Activated CD4-positive, alpha-beta T cell treated with anti-CD3 and anti-CD28 coated beads for 4 hours (primary cell): ENCODE measurements around the gene MTMR3.

Source experiments
- DNase-seq, 2 donors: peaks; one replicate each; pipeline ENCODE4 v3.0.0-alpha.2; 2020

MTMR3 gene

GRCh38 chr22:30005213-30005857 lies 122.4 kb downstream of the MTMR3 start:
- DNase-seq = peak; percentile 22 to 65

- no peak for DNase-seq
Observed at GRCh38 chr22:30007361-30007760, 124.4 kb downstream of the MTMR3 start.

GRCh38 chr22:30008401-30008800 lies 125.4 kb downstream of the MTMR3 start:
- DNase-seq = no peak

- no peak for DNase-seq
Observed at GRCh38 chr22:30009478-30009877, 126.5 kb downstream of the MTMR3 start.

- no peak for DNase-seq
Observed at GRCh38 chr22:30010789-30011405, 127.9 kb downstream of the MTMR3 start.

GRCh38 chr22:30013201-30013600 lies 130.2 kb downstream of the MTMR3 start:
- no peak for DNase-seq

GRCh38 chr22:30014244-30014643 lies 131.3 kb downstream of the MTMR3 start:
- no peak for DNase-seq

GRCh38 chr22:30015229-30015797 lies 132.3 kb downstream of the MTMR3 start:
- no peak for DNase-seq

- DNase-seq = no peak
Observed at GRCh38 chr22:30015846-30016245, 132.9 kb downstream of the MTMR3 start.

- no peak for DNase-seq
Observed at GRCh38 chr22:30016596-30016995, 133.6 kb downstream of the MTMR3 start.

GRCh38 chr22:30017375-30018223 lies 134.6 kb downstream of the MTMR3 start:
- DNase-seq = no peak

- no peak for DNase-seq
Observed at GRCh38 chr22:30020511-30020910, 137.5 kb downstream of the MTMR3 start.

GRCh38 chr22:30021338-30021737 lies 138.4 kb downstream of the MTMR3 start:
- no peak for DNase-seq

- no peak for DNase-seq
Observed at GRCh38 chr22:30021881-30022619, 139.1 kb downstream of the MTMR3 start.

GRCh38 chr22:30023099-30023660 lies 140.2 kb downstream of the MTMR3 start:
- no peak for DNase-seq

- DNase-seq = no peak
Observed at GRCh38 chr22:30024231-30024630, 141.3 kb downstream of the MTMR3 start.

GRCh38 chr22:30025221-30025620 lies 142.2 kb downstream of the MTMR3 start:
- DNase-seq = no peak

- DNase-seq = no peak
Observed at GRCh38 chr22:30026756-30027155, 143.8 kb downstream of the MTMR3 start.

GRCh38 chr22:30027169-30027568 lies 144.2 kb downstream of the MTMR3 start:
- no peak for DNase-seq

- DNase-seq = no peak
Observed at GRCh38 chr22:30027791-30028190, 144.8 kb downstream of the MTMR3 start.

- no peak for DNase-seq
Observed at GRCh38 chr22:30028731-30029130, 145.8 kb downstream of the MTMR3 start.

GRCh38 chr22:30029512-30029911 lies 146.5 kb downstream of the MTMR3 start:
- DNase-seq = no peak

GRCh38 chr22:30030329-30030728 lies 147.4 kb downstream of the MTMR3 start:
- no peak for DNase-seq
